ENCODE results near the gene SUSD6.

SUSD6 gene, protein sequence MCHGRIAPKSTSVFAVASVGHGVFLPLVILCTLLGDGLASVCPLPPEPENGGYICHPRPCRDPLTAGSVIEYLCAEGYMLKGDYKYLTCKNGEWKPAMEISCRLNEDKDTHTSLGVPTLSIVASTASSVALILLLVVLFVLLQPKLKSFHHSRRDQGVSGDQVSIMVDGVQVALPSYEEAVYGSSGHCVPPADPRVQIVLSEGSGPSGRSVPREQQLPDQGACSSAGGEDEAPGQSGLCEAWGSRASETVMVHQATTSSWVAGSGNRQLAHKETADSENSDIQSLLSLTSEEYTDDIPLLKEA

DNA sequence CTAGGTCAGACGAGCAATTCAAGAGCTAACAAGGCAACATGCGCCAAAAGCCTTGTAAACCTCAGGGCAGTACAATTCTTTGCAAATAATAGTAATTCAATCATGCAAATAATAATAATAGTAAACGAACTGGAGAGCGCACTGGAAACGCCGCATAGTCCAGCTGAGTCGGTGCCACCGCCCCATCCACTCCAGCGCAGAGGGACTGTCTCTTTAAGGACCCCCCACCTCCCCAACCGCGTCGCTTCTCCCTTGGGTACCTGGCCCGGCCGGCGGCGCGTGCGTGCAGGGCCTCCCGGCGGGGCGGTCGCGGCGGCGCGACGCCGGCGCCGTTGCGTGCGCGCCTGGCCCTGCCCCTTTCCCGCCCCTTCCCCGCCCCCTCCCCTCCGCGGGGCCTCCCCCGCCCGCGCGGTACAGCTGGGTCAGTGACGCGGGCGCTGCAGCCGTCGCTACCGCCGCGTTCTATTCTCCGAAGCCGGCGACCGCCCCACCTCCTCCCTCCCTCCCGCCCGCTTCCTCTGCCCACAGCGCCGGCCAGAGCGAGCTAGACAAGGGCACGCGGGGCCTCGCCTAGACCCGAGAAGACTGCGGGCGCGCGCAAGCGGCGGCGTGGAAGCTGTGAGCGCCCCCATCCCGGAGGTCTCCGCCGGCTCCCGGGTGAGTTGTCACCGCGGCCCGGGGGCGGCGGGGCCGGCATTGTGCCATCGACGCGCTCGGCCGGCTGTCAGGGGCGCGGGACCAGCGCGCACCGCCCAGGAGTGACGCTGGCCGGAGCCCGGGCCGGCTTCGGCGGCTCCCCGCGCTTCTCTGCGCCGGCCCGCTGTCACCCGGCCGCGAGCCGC lies at the start of gene SUSD6:
SUSD6 (plus strand) TSS at position 425 of the 842 bp plus-strand sequence. CDS start 46,997 bp downstream, outside the sequence.
- DNase-seq: peak; percentile 46

DNA sequence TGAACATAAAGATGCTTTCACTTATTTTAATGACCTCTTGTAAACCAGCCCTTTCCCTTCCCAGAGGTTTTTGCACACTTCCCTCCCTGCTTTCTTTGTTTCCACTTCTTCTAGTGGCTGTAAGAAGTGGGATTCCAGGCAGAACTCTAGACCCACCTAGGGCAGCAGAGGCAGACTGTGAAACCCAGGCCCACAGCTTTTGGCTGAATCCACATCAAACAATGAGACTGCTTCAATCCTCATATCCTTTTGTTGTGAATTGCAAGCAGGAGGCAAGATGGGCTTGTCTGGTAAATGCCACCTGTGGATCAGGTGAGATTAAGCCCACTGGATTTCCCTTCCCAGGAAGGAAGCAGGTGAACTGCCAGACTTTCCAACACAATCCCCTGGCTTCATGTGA lies 49.5 kb upstream of the SUSD6 start:
- no peak for DNase-seq

DNA sequence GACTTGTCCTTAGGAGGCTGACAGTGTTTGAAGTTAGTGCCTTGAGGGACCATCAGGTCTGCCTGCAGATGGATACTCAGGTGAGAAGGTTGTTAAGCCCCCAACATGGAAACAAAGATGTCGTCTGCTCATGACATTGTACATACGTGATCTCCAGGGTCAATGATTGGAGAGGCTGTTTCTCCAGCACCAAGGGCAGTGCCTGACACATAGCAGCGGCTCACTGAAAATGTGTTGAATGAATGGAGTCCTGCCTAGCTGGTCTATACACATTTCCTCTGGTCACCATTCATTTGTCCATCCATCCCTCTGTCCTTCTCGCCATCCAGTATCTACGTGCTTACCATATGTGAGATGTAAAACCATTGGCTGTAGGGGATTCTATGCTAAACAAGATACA lies 43.8 kb upstream of the SUSD6 start:
- DNase-seq: no peak

DNA sequence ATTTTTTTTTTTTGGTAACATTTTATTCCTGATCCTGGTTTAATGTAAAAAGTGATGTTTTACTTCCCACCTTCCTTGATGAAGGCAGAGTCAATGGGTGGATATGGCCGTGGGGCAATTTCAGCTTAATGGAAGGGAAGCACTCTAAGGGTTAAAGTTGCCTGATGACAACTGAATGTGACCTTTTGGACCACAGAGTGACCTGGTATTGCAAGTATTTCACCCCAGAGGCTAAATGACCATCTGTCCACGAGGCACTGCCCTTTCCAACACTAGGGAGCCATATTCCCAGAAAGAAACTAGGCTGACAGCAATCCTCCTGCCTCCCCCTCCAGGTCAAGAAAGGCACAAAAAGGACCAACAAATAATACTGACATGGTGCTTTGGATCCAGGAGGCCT lies 41.5 kb upstream of the SUSD6 start:
- DNase-seq: no peak

DNA sequence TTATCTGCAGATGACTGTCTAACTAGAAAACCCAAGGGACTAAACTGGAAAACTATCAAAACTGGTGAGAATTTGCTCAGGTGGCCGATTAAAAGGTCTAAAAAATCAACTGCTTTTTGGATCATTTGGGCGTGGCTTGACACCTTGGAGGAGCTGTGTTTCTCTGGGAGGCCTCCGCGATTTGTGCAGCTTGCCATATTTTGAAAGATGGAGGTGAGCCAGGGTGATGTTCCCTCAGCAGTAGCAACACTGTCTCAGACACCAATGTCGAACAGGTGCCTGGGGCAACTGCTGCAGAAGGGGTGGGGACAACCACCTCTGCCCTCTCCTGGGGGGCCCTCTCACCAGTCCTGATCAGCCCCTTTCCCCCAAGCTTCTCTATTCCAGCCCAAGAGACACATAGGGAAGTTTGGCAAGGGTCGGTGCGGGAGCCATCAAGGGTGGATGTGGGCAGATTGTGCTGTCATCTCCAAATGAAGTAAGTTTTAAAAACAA lies 40.5 kb upstream of the SUSD6 start:
- DNase-seq: no peak

DNA sequence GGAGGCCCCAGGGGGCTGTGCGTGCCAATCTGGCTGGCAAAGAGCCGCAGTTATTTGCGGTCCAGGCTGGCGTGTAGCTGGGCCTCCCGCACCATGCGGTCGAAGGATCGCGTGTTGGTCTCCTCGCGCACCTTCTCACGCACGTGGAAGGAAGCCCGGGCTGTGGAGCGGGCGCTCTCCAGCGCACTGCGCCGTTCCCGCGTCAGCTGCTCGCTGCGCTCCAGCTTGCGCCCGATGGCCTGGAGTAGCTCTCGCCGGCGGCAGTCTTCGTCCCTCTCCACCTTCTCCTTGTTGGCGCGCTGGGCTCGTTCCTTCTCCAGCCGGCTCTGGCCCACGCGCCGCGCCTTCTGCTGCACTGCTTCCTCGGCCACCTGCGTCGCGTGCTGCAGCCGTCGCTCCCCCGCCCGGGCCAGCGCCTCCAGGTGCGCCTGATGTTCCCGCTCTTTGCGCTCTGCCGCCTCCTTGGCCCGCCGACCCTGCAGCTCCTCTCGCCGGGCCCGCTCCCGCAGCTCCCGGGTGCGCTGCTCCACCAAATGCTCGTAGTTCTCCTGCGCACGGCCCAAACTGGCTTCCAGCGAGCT lies 39.9 kb upstream of the SUSD6 start:
- no peak for DNase-seq

DNA sequence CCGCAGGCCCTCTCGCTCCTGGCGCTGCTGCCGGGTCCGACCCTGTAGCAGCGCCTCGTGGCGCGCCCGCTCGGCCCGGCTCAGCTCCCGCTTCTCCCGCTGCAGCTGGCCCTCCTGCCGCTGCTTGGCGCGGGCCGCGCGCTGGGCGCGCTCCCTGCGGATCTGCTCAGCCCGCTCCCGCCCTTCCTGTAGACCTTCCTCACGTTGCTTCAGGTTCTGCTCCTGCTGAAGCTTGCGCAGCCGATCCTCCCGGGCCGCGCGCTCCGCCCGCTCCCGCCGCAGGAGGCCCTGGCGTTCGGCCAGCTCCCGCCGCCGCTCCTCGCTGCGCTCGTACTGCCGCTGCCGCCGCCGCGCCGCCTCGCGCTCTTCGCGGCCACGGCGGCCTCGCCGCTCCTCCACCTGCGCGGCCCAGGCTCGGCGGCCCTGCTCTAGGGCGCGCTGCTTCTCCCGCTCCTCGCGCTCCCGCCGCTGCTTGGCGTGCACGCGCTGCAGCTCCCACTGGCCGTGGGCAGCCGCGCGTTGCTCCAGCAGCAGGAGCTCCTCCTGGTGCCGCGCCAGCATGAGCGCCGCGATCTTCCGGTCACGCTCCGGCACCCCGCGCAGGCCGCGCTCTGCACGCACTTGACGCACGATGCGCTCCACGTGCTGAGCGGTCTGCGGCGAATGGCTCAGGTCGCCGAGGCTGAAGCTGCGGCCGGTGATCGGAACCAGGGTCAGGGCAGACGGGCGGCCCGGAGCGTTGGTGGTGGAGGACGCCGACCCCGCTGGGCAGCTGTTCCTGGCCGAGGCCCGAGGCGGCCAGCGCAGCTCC lies 39.2 kb upstream of the SUSD6 start:
- DNase-seq: no peak

DNA sequence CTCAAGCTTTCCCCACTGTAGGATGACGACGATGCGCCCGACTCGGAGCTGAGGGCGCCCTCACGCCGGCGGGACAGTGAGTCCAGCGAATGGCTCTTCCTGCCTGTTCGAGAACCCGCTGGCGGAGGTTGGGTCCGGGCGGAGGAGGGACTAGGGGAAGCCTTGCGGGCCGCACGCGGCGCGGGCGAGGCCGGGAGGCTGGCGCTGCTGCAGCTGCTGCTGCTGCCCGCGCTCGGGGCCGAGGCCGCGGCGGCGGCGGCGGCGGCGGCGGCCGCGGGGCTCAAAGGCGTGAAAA lies 38.6 kb upstream of the SUSD6 start:
- no peak for DNase-seq

DNA sequence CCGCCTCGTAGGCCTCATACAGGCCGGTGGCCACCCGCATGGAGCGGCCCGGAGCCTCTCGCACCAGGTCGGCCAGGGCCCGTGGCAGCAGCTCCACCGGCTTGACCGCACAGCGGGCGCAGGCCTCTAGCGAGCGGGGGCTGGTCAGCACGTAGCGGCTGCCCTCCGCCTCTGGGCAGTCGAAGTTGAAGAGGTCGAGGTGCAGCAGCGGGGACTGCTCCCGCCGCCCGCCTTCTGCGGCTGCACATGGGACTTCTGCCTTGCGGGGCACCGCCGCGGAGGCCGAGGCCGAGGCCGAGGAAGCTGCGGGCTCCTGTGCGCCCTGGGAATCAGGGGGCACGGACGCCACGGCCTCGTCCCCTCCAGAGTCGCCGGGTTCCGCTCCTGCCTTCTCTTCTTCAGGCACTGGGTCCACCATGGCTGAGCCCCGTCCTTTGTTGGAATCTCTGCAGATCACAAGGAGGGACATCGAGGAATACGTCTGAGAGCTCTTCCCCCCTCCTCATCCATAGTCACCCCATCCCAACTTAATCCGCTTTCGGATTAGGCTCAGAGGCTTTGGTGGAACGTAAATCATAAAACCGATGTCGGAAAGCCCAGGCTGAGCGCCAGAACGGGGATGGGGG lies 38.1 kb upstream of the SUSD6 start:
- DNase-seq: no peak

DNA sequence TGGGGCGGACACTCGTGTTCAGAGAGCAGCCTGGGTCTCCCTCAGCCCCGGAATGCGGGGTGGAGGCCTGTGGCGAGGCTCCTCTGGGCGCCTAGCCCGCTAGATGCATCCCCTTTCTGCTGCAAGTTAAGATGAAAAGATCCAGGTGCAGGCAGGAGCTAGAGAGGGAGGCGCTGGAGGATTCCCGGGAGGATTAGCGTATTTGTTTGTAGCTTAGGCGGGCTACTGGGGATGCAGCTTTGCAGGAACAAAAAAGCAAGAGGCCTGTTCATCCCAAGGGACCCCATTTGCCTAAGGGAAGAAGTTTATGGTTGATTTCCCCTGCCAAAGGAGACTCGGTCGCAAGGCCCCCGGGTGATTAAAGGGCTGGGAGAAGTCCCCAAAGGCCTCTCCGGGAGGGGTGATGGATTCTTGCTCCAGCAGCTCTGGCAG lies 37.5 kb upstream of the SUSD6 start:
- peak; percentile 46 for DNase-seq

DNA sequence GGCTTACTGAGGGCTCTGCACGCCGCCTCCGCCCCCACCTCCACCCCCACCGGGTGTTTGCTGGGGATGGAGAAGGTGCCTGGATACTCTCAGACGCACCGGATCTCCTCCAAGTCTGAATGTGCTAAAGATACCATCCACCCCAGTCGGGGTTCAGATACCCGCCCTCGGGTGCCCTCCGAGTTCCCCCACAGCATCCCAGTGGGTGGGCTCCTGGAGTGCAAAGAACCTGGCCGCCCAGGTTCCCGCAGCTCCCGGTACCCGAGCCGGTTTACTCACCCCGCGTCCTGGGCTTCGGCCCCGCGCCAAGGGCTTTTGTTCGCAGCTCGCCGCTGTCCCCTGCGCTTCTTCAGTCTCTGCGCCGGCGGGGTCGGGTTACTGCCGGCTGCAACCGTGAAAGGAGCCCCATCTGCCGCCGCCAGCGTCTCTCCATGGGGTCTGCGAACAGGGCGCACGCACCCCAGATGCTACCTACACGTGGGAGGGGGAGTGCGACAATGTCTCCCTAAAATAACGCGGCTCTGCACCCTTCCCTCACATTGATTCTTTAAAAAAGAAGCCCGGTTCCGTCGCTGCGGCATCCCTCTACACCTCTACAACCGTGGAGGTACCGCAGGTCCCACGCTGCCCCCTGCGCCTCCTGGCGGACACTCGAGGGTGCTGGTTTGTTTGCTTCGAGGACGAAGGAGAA lies 37.0 kb upstream of the SUSD6 start, which contains the start of gene CCDC177:
CCDC177 (minus strand) TSS at position 609 of the 691 bp plus-strand sequence. CDS start 1,249 bp downstream, outside the sequence.
- DNase-seq: no peak

DNA sequence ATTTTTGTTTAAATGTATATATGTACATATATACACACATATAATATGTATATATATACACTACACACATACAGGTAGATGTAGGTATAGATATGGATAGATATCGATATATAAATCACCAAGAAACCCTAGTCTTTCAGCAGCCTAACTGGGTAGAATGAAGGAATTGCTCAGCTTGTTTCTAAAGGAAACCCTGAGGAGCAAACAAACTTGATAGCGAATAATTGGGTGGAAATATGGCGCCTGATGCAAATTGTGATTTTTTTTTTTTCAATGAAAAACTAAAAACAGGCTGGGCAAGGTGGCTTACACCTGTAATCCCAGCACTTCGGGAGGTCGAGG lies 36.5 kb upstream of the SUSD6 start:
- no peak for DNase-seq

DNA sequence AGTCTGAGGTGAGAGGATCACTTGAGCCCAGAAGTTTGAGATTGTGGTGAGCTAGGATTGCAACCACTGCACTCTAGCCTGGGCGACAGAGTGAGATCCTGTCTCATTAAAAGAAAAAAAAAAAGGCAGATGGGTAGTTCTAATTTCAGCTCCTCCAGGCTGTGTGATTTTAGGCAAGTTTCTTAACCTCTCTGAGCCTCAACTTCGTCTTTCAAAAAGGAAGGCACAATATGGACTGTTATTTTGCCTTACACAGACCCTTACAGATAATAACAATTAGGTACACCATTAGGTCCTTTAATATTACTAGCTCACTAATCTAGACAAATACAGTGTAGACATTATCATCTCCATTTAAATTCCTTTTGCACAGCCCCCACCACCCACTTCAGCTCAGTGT lies 31.9 kb upstream of the SUSD6 start:
- no peak for DNase-seq

DNA sequence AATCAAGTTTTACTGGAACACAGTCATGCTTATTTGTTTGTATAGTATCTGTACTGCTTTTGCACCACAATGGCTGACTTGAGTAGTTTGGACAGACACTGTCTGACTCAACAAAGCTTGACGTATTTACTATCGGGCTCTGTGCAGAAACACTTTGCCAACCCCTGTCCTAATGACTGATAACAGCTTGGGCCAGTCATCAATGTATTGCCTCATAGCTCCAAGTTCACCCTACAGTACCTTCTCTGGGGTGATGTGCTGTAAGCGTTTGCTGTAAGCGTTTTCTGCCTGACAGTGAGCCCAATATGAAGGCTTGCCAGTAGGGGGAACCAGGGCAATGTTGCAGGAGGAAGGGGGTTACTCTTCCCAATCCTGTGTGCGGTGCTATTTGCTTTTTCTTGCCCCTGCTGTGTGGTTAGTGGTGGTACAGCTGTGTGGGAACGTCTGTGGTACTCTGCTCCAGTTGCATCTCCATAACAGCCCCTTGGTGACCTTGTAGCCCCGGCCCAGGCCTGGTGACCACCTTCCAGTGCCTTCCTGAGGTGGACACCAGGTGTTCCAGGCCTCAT lies 31.3 kb upstream of the SUSD6 start:
- no peak for DNase-seq

DNA sequence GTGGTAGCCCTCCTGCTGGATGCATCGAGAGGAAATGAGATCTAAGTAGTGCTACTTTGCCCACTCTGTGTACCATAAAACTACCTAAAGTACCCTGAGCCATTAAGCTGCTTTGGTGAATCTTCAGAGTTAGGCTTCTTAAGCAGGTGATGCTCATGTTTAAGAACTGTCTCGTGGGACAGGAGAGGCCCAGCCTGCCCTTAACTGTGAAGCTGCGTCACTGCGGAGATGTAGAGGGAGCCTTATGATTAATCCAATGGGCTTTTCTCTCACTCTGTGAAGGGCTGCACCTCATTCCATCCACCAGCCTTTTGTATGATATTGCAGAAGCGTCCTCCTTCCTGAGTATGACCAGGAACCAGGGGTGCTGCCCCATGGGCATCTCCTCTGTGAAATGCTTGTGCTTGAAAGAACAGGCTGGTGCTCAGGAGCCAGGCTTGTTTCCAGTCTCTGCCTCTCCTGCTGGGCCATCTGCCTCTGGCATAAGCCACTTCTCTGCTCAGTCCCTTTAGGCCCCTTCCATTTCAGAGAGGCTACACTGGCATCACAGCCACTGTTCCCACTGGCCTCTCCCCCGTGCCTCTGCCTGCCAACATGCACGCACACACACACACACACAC lies 30.0 kb upstream of the SUSD6 start:
- DNase-seq: no peak

DNA sequence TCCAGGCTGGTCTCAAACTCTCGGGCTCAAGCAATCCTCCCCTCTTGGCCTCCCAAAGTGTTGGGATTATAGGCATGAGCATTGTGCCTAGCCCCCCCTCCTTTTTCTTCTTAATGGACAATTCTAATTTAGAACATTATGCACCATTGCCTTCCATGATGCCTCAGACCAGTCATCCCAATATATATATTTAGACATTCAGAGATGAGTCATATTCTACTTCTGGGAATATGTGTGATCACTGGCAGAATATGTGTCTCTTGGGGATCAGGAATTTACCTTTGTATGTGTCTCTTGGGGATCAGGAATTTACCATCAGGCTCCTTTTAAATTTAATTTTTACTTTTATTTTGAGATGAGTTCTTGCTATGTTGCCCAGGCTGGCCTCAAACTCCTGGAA lies 29.2 kb upstream of the SUSD6 start:
- DNase-seq: no peak

DNA sequence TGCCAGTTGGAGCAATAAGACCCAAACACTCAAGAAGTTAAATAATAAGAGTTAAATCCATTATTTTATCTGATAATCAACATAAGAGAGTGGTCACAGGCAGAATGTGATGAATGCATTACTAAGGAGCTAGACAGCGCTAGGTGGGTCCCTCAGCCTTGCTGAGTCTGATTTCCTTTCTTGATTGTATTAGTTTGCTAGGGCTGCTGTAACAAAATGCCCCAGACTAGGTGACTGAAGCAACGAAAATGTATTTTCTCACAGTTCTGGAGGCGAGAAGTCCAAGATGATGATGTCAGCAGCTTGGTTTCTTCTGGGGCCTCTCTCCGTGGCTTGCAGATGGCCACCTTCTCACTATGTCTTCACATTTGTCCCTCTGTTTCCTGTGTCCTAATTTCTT lies 28.6 kb upstream of the SUSD6 start:
- no peak for DNase-seq

DNA sequence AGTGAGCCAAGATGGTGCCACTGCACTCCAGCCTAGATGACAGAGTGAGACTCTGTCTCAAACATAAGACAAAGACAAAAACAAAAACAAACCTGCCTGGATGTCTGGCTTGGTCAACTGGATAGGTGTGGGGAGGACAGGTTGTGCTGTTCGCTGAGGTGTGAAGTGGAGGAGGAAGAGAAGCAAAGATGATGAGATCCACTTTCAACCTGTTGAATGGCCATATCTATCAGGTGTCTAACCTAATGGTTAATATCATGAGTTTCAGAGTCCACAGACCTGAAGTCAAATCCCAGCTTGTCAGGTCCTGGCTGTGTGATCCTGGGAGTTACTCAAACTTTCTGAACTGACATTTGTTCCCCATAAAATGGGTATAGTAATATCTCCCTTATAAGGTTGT lies 27.0 kb upstream of the SUSD6 start:
- no peak for DNase-seq

DNA sequence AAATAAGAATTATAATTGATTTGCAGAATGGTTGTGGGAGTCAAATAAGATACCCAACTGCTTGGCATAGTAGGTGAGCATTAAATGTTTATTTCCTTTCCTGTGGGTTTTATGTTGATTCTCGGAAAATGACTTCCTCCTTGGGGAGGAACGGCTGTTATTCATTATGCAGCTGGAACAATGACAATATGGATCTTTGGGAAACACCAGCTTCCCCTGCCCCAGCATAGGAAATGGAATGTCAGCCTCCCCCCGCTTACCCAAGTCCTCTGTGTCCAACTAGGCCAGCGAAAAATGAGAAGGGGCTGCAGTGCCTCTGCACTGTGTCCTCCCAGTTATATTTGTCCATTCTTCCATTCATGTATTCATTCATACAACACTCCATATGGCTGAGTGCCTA lies 25.0 kb upstream of the SUSD6 start:
- no peak for DNase-seq

DNA sequence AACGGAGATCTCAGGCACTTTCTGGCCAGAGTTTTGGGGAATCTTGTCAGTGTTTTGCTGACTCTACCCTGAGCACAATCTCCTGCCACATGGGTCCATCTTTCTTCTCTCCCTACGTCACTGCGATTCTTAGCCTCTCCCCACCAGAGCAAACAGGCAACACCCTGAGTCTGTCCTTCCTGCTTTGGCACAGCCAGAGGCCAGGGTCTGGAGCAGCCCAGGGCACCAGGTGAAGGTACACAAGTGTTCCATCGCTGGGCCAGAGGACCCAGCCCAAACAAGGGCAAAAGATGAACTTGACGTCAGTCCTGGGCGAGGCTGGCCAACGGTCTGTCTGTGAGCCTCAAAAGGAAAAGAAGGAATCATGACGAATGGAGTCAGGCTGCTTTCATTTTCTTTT lies 24.0 kb upstream of the SUSD6 start:
- no peak for DNase-seq

DNA sequence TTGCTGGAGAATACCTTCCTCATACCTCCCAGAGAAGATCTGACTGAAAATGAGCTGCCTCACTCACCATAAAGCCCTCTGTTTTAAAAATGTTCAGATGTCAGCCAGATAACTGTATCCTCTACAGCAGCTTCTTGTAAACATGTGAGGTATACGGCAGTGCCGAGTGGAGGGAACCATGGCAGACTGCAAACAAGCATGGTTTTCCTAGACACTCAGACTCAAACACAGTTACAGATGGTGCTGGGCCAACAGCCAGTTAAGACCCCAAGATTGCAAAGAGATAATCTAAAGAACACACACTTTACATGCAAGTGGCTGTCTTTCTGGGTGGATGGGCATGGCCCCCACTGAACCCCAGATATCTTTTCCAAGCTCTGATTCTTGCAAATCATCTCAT lies 20.1 kb upstream of the SUSD6 start:
- no peak for DNase-seq
